GM18519 (cell line): ENCODE data around the gene NUBPL.
"Not testable (repeated sequence)": the region's sequence is repeated elsewhere in the genome, so short reads cannot be mapped to it uniquely, and the experiment has no call there.

ENCODE experiments used
- ATAC-seq: cut with Tn5 transposase; IDR thresholded peaks from one replicate; pipeline ENCODE4 v1.9.1; 2021; ENCODE audit warnings: mild to moderate bottlenecking, moderate library complexity; ENCODE audit not compliant: unreplicated experiment, low FRiP score

The NUBPL gene

GRCh38 chr14:31864937-31865855, 304.0 kb downstream of the NUBPL start:
- no peak for ATAC-seq

- no peak for ATAC-seq
Measured at GRCh38 chr14:31867570-31867969, 306.4 kb downstream of the NUBPL start.

- ATAC-seq, result not testable (repeated sequence)
Measured at GRCh38 chr14:31868096-31868495, 306.9 kb downstream of the NUBPL start.

GRCh38 chr14:31876741-31877140, 315.5 kb downstream of the NUBPL start:
- ATAC-seq, result no peak

- no peak for ATAC-seq
Measured at GRCh38 chr14:31877255-31877798, 316.1 kb downstream of the NUBPL start.

- ATAC-seq, result no peak
Measured at GRCh38 chr14:31879661-31880348, 318.6 kb downstream of the NUBPL start.

- no peak for ATAC-seq
Measured at GRCh38 chr14:31880935-31881334, 319.7 kb downstream of the NUBPL start.

GRCh38 chr14:31881531-31882310, 320.5 kb downstream of the NUBPL start:
- ATAC-seq, result no peak

GRCh38 chr14:31884238-31884637, 323.0 kb downstream of the NUBPL start:
- no peak for ATAC-seq

- ATAC-seq, result no peak
Measured at GRCh38 chr14:31884776-31885379, 323.7 kb downstream of the NUBPL start.

- ATAC-seq, result no peak
Measured at GRCh38 chr14:31886156-31886835, 325.1 kb downstream of the NUBPL start.

GRCh38 chr14:31887929-31888580, 326.9 kb downstream of the NUBPL start:
- ATAC-seq, result no peak

GRCh38 chr14:31889297-31889696, 328.1 kb downstream of the NUBPL start:
- ATAC-seq, result no peak

- ATAC-seq, result not testable (repeated sequence)
Measured at GRCh38 chr14:31890202-31890601, 329.0 kb downstream of the NUBPL start.

- no peak for ATAC-seq
Measured at GRCh38 chr14:31893221-31893757, 332.1 kb downstream of the NUBPL start.

GRCh38 chr14:31894351-31894750, 333.1 kb downstream of the NUBPL start:
- ATAC-seq, result no peak

GRCh38 chr14:31895206-31895605, 334.0 kb downstream of the NUBPL start:
- no peak for ATAC-seq

GRCh38 chr14:31895646-31896045, 334.4 kb downstream of the NUBPL start:
- no peak for ATAC-seq
